Right cardiac atrium (tissue), 5 donors: ENCODE data around the gene C20orf204. TPM values are rescaled to one million over a fixed set of nuclear protein-coding genes. Genes with fewer than 3 reads are reported as not detected.

Source experiments
- ATAC-seq, 2 donors: fragments of 200-7000 bp; cut with Tn5 transposase; one replicate each; pipeline versions ENCODE4 v1.8.0 to v1.9.1; 2020; ENCODE audit warnings: moderate library complexity in 2 of 2, mild to moderate bottlenecking in 1 of 2
- DNase-seq, 3 donors: peaks; one replicate each; pipeline ENCODE4 v3.0.0-alpha.2; 2020
- H3K27ac ChIP-seq: one replicate; pipeline ENCODE4 v1.5.1; 2013; ENCODE audit warnings: mild to moderate bottlenecking, low read length, control low read depth, moderate library complexity
- H3K27me3 ChIP-seq: one replicate; pipeline ENCODE4 v1.6.1; 2013; ENCODE audit not compliant: control insufficient read depth, insufficient read depth
- H3K4me1 ChIP-seq: one replicate; pipeline ENCODE4 v1.6.1; 2013; ENCODE audit warnings: low read length; ENCODE audit not compliant: control insufficient read depth, insufficient read depth
- H3K4me3 ChIP-seq: one replicate; pipeline ENCODE4 v1.5.1; 2013; ENCODE audit warnings: low read length, control low read depth
- H3K9me3 ChIP-seq: one replicate; pipeline ENCODE4 v1.6.1; 2013; ENCODE audit warnings: low read length; ENCODE audit not compliant: control insufficient read depth
- WGBS: extraction: QIAGEN DNeasy Blood & Tissue Kit; methylation state at CpG from one replicate; pipeline ENCODE4 v1.1.7; 2013; 5-methylcytosine and 5-hydroxymethylcytosine counted together
- intact Hi-C, 4 donors: fragments of 100-400 bp; cut with DNase I; formaldehyde crosslinking; loops; one replicate each; pipeline versions ENCODE4 v1.11.0 to v1.14.0; 2022 to 2023
- polyA plus RNA-seq: library from polyadenylated mRNA; stranded (reverse); fragments of 200-250 nt; gene quantifications from one replicate; pipeline ENCODE4 v1.2.3, GENCODE V29; 2013
- total RNA-seq, 4 donors: library from RNA; stranded (reverse); fragmentation: NEBNext Ultra II Directional; extraction: Animal tissue kit (Norgen Biotek cat#: 25700); gene quantifications; one replicate each; pipeline ENCODE4 v1.2.1, GENCODE V29; 2021
- donor health status: healthy with polysubstance abuse.
- donor health status: DM: no; HTN: yes; CAD: no.
- donor health status: DM: no; HTN: no; CAD: no.
- donor health status: DM: no; HTN: yes; CAD: no; lungs with severe emphysema.
- donor health status: DM: yes; HTN: yes; CAD: no.

Gene C20orf204
- total and polyA plus RNA-seq, 5 donors, result 0.21 to 0.82 (median 0.46) TPM

DNA sequence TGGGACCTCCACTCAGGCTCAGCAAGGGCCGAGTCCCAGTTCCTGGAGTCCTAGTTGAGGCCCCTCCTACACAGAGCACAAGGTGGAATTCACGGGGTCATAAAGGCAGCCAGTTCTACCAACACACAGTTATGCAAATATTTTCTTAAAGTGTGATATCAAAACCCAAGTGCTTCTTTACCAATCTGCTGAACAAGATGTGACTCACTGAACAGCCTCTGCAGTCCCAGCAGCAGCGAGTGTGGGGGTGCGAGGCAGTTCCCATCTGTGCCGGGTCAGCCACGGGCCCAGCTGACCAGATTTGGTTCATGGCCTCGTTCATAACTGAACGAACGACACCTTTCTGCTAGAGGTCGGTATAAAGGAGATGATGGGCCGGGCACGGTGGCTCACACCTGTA is 22.6 kb downstream of the C20orf204 start:
- Histone ChIP-seq H3K27ac (no peak overlapping the region), H3K4me1 (no peaks in the 10 kb centered on the region), H3K4me3 (no peak overlapping the region), H3K27me3 (no peaks in the 10 kb centered on the region), H3K9me3 (no peaks in the 10 kb centered on the region)
- DNase-seq (no peak), ATAC-seq (no peak)
- intact Hi-C loops, result loop anchor here in 1 of 4 donors (5.0 kb wide), 1 partner anchor 86 kb away; no protein-coding TSS in a partner anchor
- WGBS, result 85% methylated on average over 12 of the region's 12 CpGs

DNA sequence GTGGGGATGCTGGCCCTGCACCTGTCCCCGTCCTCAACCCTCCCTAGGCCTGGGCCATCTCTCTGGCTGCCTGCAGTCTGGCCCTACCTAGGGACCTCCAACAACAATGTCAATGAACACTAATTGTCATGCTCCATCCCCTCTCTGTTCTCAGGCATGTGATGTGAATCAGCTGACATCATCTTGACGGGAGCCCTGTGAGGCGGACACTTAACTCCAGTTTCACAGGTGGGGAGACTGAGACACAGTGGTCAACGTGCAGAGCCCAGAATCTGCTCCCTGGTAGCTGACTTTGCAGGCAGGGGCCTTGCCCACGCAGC is 26.3 kb downstream of the C20orf204 start:
- intact Hi-C loops, result no loop called here
- DNase-seq (no peak), ATAC-seq (no peak)
- no peaks in the 10 kb centered on the region for H3K27me3 ChIP-seq
- H3K4me3 ChIP-seq, result peak overlapping the region; percentile 21
- H3K9me3 ChIP-seq, result no peaks in the 10 kb centered on the region
- 54% methylated on average over 5 of the region's 5 CpGs for whole genome bisulfite sequencing
- no peak overlapping the region for H3K27ac ChIP-seq
- peaks cover 9% of the 10 kb centered on the region for H3K4me1 ChIP-seq

DNA sequence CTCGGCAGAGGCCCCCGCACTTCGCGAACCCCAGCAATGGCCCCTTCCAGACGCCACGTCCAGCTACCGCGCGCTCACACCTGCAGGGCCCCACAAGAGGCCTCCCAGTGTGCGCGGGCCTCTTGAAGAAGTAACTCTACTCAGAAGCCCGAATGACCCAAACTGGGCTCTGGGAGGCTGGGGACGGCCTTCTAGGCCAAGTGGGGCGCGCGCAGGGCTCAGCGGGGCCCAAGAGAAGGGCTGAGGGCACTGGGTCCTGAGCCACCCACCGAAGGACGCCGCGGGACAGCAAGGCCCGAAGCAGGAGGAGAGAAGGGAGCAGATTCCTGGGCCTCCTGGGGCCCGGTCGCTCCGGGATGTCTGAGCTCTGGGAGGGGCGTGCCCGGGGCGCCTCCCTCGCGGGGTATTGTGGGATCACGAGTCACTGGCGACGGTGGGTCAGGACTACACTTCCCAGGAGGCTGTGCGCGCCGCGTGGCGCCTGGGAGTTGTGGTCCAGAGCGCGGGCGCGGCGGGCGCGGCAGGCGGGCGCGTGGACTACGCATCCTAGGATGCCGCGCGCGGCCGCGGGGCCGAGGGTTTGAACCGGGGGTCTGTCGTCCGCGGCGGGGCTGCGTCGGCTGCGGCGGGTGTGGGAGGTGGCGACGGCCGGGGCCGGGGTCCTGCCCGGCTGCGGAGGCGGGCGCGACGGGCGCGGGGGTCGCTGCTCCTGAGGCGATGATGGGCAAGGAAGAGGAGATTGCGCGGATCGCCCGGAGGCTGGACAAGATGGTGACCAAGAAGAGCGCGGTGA is 26.8 kb downstream of the C20orf204 start, which contains the start of gene TCEA2:
Gene TCEA2 (plus strand): TSS at position 603 of the 793 bp plus-strand sequence. CDS start 115 bp downstream, at position 718.
- intact Hi-C loops, result no loop called here
- Histone ChIP-seq H3K4me3 (peak within 1 kb of the TSS; percentile 68), H3K9me3 (no peaks in the 10 kb centered on the region), H3K4me1 (peaks cover 9% of the 10 kb centered on the region), H3K27me3 (no peaks in the 10 kb centered on the region), H3K27ac (peak within 1 kb of the TSS; percentile 56)
- 5% methylated on average over 85 of the region's 85 CpGs for WGBS
- DNase-seq (peak; percentile 97 to 99 (median 99)), ATAC-seq (peak; percentile 94 to 95)

GRCh38 chr20:64063389-64064144 is 27.6 kb downstream of the C20orf204 start:
- peaks cover 9% of the 10 kb centered on the region for H3K4me1 ChIP-seq
- H3K9me3 ChIP-seq, result no peaks in the 10 kb centered on the region
- peak overlapping the region; percentile 68 for H3K4me3 ChIP-seq
- DNase-seq (peak in 2 of 3 donors; percentile 56 to 77), ATAC-seq (peak; percentile 7 to 15)
- 2% methylated on average over 51 of the region's 51 CpGs for WGBS
- peak overlapping the region; percentile 3 for H3K27ac ChIP-seq
- no peaks in the 10 kb centered on the region for H3K27me3 ChIP-seq
- intact Hi-C loops, result no loop called here

- Histone ChIP-seq H3K4me1 (peaks cover 9% of the 10 kb centered on the region), H3K4me3 (peak overlapping the region; percentile 68), H3K27me3 (no peaks in the 10 kb centered on the region), H3K27ac (peak overlapping the region; percentile 3), H3K9me3 (no peaks in the 10 kb centered on the region)
- intact Hi-C loops, result no loop called here
- 22% methylated on average over 12 of the region's 12 CpGs for WGBS
- no peak for DNase-seq
- peak in 1 of 2 donors; percentile 6 for ATAC-seq
Measured at GRCh38 chr20:64064145-64064698, 28.2 kb downstream of the C20orf204 start.

- no peak overlapping the region for H3K4me3 ChIP-seq
- DNase-seq, result no peak
- whole genome bisulfite sequencing, result 49% methylated on average over 27 of the region's 27 CpGs
- H3K27me3 ChIP-seq, result no peaks in the 10 kb centered on the region
- intact Hi-C loops, result no loop called here
- no peaks in the 10 kb centered on the region for H3K9me3 ChIP-seq
- no peak for ATAC-seq
- peaks cover 9% of the 10 kb centered on the region for H3K4me1 ChIP-seq
- no peak overlapping the region for H3K27ac ChIP-seq
Measured at GRCh38 chr20:64065062-64065973, 29.3 kb downstream of the C20orf204 start.

GRCh38 chr20:64065974-64066343 is 30.0 kb downstream of the C20orf204 start:
- WGBS, result 52% methylated on average over 5 of the region's 5 CpGs
- intact Hi-C loops, result no loop called here
- H3K4me3 ChIP-seq, result no peak overlapping the region
- H3K4me1 ChIP-seq, result peaks cover 9% of the 10 kb centered on the region
- H3K9me3 ChIP-seq, result no peaks in the 10 kb centered on the region
- no peak for ATAC-seq
- DNase-seq, result no peak
- no peak overlapping the region for H3K27ac ChIP-seq
- no peaks in the 10 kb centered on the region for H3K27me3 ChIP-seq

- H3K9me3 ChIP-seq, result no peaks in the 10 kb centered on the region
- peaks cover 9% of the 10 kb centered on the region for H3K4me1 ChIP-seq
- no peak overlapping the region for H3K27ac ChIP-seq
- H3K27me3 ChIP-seq, result no peaks in the 10 kb centered on the region
- WGBS, result 83% methylated on average over 6 of the region's 6 CpGs
- peak in 1 of 3 donors; percentile 42 for DNase-seq
- intact Hi-C loops, result no loop called here
- no peak overlapping the region for H3K4me3 ChIP-seq
- no peak for ATAC-seq
Measured at GRCh38 chr20:64067005-64067632, 31.1 kb downstream of the C20orf204 start.

DNA sequence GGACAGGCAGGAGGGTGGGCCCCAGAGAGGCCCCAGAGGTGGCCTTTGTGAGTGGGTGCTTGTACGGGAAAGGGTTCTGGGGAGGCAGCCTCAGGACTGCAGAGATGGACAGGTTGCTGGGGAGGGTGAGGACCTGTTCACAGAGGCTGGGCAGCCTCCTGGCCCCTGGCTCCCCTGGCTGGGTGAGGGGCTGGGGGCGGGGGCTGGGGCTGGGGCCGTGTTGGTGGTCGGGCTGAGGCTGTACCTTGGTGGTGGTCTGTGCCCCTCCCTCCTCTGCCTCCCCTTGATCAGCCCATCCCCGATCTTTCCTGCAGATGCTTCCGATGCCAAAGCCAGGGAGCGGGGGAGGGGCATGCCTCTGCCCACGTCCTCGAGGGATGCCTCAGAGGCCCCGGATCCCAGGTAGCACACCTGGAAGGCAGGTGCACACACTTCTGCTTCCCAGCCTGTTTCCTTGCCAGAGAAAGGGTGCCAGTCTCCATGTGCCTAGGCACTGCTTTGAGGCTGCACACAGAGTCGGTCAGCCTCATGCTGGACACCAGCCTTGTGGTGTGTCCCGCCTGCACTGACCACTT is 31.8 kb downstream of the C20orf204 start:
- H3K4me3 ChIP-seq, result no peak overlapping the region
- no peak for ATAC-seq
- H3K27me3 ChIP-seq, result no peaks in the 10 kb centered on the region
- H3K4me1 ChIP-seq, result peaks cover 9% of the 10 kb centered on the region
- no peak overlapping the region for H3K27ac ChIP-seq
- no peaks in the 10 kb centered on the region for H3K9me3 ChIP-seq
- peak in 2 of 3 donors; percentile 61 to 67 for DNase-seq
- intact Hi-C loops, result no loop called here
- 68% methylated on average over 12 of the region's 12 CpGs for WGBS
